Sigmoid colon (tissue), 7 donors: ENCODE results near the gene MAP4K4. TPM values are rescaled to one million over a fixed set of nuclear protein-coding genes. Genes with fewer than 3 reads are reported as not detected.

Experiments
- DNase-seq: peaks from one replicate; pipeline ENCODE4 v3.0.0-alpha.2; 2019
- H3K27ac ChIP-seq, 4 donors: fragments of 200-600 bp; sonication (generic); one replicate each; pipeline ENCODE4 v1.5.1; 2016 to 2019; ENCODE audit warnings: mild to moderate bottlenecking in 1 of 4
- H3K27me3 ChIP-seq, 3 donors: fragments of 200-600 bp; sonication (generic); one replicate each; pipeline ENCODE4 v1.5.1; 2019; ENCODE audit warnings: mild to moderate bottlenecking in 1 of 3
- H3K36me3 ChIP-seq, 4 donors: fragments of 200-600 bp; sonication (generic); one replicate each; pipeline ENCODE4 v1.5.1; 2016 to 2019
- H3K4me1 ChIP-seq, 4 donors: fragments of 200-600 bp; sonication (generic); one replicate each; pipeline ENCODE4 v1.5.1; 2017 to 2019
- H3K4me3 ChIP-seq, 4 donors: fragments of 200-600 bp; sonication (generic); one replicate each; pipeline ENCODE4 v1.5.1; 2017 to 2019; ENCODE audit warnings: mild to moderate bottlenecking in 2 of 4, moderate library complexity in 1 of 4
- H3K9me3 ChIP-seq, 4 donors: fragments of 200-600 bp in 3 of 4; sonication (generic) in 3 of 4; one replicate each; pipeline versions ENCODE4 v1.5.1 to v1.6.1; 2013 to 2019
- EP300 ChIP-seq, 4 donors: sonication (generic); formaldehyde crosslinking; IDR thresholded peaks; one replicate each; pipeline ENCODE4 v1.6.1; 2017; ENCODE audit warnings: antibody characterized with exemption in 4 of 4
- POLR2A ChIP-seq, 2 donors: fragments of 450-650 bp; IDR thresholded peaks; one replicate each; pipeline ENCODE4 v1.6.1; 2016; ENCODE audit warnings: antibody characterized with exemption in 2 of 2, mild to moderate bottlenecking in 2 of 2, moderate library complexity in 2 of 2
- POLR2AphosphoS5 ChIP-seq, 4 donors: sonication (generic); formaldehyde crosslinking; IDR thresholded peaks; one replicate each; pipeline ENCODE4 v1.6.1; 2017; ENCODE audit warnings: antibody characterized with exemption in 4 of 4
- WGBS, 2 donors: extraction: QIAGEN DNeasy Blood & Tissue Kit; methylation state at CpG; one replicate each; pipeline ENCODE4 v1.1.7; 2013; 5-methylcytosine and 5-hydroxymethylcytosine counted together
- intact Hi-C: fragments of 100-400 bp; cut with DNase I; formaldehyde crosslinking; loops from one replicate; pipeline ENCODE4 v1.15.1; 2023
- polyA plus RNA-seq, 3 donors: library from polyadenylated mRNA; stranded (reverse); fragments of 200-250 nt; gene quantifications; one replicate each; pipeline ENCODE4 v1.2.3, GENCODE V29; 2013
- total RNA-seq, 4 donors: library from RNA; depleted of rRNA; stranded (reverse); fragments of >200 nt; gene quantifications; one replicate each; pipeline ENCODE4 v1.1.0, GENCODE V29; 2016
- TF ChIP-seq, protein P1 (sequence below), 4 experiments: fragments of 450-650 bp in 3 of 4; fragments of 200-600 bp in 1 of 4; IDR thresholded peaks; one replicate each; pipeline ENCODE4 v1.5.1; 2016 to 2019; ENCODE audit warnings: antibody characterized with exemption in 4 of 4, mild to moderate bottlenecking in 3 of 4, moderate library complexity in 2 of 4
- donor health status: healthy with polysubstance abuse.
- donor health status: Bipolar disorder and iron deficiency.
- donor health status: healthy.

Gene MAP4K4
- total and polyA plus RNA-seq, 7 donors, result 8.8 to 62.9 (median 37.2) TPM

- no peaks in the 10 kb centered on the region for H3K27me3 ChIP-seq
- TF ChIP-seq POLR2AphosphoS5 (IDR thresholded peaks at IDR 0.05), result no peak
- TF ChIP-seq, protein P1, sequence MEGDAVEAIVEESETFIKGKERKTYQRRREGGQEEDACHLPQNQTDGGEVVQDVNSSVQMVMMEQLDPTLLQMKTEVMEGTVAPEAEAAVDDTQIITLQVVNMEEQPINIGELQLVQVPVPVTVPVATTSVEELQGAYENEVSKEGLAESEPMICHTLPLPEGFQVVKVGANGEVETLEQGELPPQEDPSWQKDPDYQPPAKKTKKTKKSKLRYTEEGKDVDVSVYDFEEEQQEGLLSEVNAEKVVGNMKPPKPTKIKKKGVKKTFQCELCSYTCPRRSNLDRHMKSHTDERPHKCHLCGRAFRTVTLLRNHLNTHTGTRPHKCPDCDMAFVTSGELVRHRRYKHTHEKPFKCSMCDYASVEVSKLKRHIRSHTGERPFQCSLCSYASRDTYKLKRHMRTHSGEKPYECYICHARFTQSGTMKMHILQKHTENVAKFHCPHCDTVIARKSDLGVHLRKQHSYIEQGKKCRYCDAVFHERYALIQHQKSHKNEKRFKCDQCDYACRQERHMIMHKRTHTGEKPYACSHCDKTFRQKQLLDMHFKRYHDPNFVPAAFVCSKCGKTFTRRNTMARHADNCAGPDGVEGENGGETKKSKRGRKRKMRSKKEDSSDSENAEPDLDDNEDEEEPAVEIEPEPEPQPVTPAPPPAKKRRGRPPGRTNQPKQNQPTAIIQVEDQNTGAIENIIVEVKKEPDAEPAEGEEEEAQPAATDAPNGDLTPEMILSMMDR (IDR thresholded peaks at IDR 0.05), result no peak
- no peak for DNase-seq
- 85 to 91% methylated on average over 14 of the region's 14 CpGs for WGBS, 2 donors
- H3K9me3 ChIP-seq, result no peaks in the 10 kb centered on the region
- no peaks in the 10 kb centered on the region for H3K36me3 ChIP-seq
- intact Hi-C loops, result no loop called here
- H3K4me1 ChIP-seq, result peaks cover 0 to 57% (median 39%) of the 10 kb centered on the region in 4 donors
- H3K4me3 ChIP-seq, result no peak overlapping the region
- peak overlapping the region in 1 of 4 donors; percentile 30 for H3K27ac ChIP-seq
Observed at GRCh38 chr2:101815739-101816391, 118.4 kb downstream of the MAP4K4 start.

DNA sequence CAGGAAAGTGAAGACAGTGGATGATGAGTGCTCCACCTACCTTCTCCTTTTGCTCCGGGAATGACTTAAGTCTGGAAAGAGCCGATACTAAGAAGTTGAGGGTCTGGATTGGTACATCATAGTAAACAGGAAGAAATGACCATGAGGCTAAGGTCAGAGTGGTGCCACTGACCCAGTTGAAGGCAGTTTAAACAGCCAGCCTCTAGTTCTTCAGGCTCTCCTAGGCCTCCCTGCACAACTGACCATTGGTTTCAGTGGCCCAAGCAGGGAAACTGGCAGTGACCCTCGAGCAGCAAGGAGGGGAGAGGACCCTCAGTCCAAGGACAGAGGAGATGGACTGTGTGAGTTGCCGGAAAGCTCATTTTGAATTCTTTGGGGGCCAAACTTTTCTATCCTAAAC, 119.1 kb downstream of the MAP4K4 start:
- 92 to 94% methylated on average over 4 of the region's 4 CpGs for WGBS, 2 donors
- no peak overlapping the region for H3K27ac ChIP-seq
- peaks cover 0 to 63% (median 37%) of the 10 kb centered on the region in 4 donors for H3K4me1 ChIP-seq
- TF ChIP-seq POLR2AphosphoS5 (IDR thresholded peaks at IDR 0.05) (no peak), EP300 (IDR thresholded peaks at IDR 0.05) (no peak), POLR2A (IDR thresholded peaks at IDR 0.05) (no peak)
- TF ChIP-seq, protein P1 (IDR thresholded peaks at IDR 0.05), result no peak
- no peaks in the 10 kb centered on the region for H3K36me3 ChIP-seq
- no peak for DNase-seq
- intact Hi-C loops, result no loop called here
- no peaks in the 10 kb centered on the region for H3K9me3 ChIP-seq
- H3K27me3 ChIP-seq, result no peaks in the 10 kb centered on the region
- no peak overlapping the region for H3K4me3 ChIP-seq

GRCh38 chr2:101817481-101817880, 120.0 kb downstream of the MAP4K4 start:
- intact Hi-C loops, result no loop called here
- peaks cover 0 to 61% (median 40%) of the 10 kb centered on the region in 4 donors for H3K4me1 ChIP-seq
- no peak for DNase-seq

GRCh38 chr2:101818531-101819451, 121.3 kb downstream of the MAP4K4 start:
- TF ChIP-seq POLR2AphosphoS5 (IDR thresholded peaks at IDR 0.05) (no peak), EP300 (IDR thresholded peaks at IDR 0.05) (no peak), POLR2A (IDR thresholded peaks at IDR 0.05) (no peak)
- TF ChIP-seq, protein P1 (IDR thresholded peaks at IDR 0.05), result no peak
- intact Hi-C loops, result no loop called here
- Histone ChIP-seq H3K36me3 (no peaks in the 10 kb centered on the region), H3K27ac (no peak overlapping the region), H3K27me3 (no peaks in the 10 kb centered on the region), H3K4me3 (no peak overlapping the region), H3K4me1 (peaks cover 0 to 61% (median 44%) of the 10 kb centered on the region in 4 donors), H3K9me3 (no peaks in the 10 kb centered on the region)
- DNase-seq, result no peak
- 12 to 64% methylated on average over 1 of the region's 1 CpG for WGBS, 2 donors

More at GRCh38 chr2:101817481-101817880, 120.0 kb downstream of the MAP4K4 start:
- Histone ChIP-seq H3K4me3 (no peak overlapping the region), H3K27me3 (no peaks in the 10 kb centered on the region), H3K9me3 (no peaks in the 10 kb centered on the region), H3K36me3 (no peaks in the 10 kb centered on the region), H3K27ac (no peak overlapping the region)
- no peak for TF ChIP-seq EP300 (IDR thresholded peaks at IDR 0.05)
- TF ChIP-seq POLR2AphosphoS5 (IDR thresholded peaks at IDR 0.05), result no peak
- TF ChIP-seq, protein P1 (IDR thresholded peaks at IDR 0.05), result no peak
- no peak for TF ChIP-seq POLR2A (IDR thresholded peaks at IDR 0.05)
- 93 to 97% methylated on average over 6 of the region's 6 CpGs for WGBS, 2 donors
